Dermis microvascular lymphatic vessel endothelial cell (primary cell): Measurements from ENCODE around the gene LFNG. TPM values are rescaled to one million over a fixed set of nuclear protein-coding genes. Genes with fewer than 3 reads are reported as not detected.

Source experiments
- DNase-seq, 2 donors: peaks; one replicate each; pipeline versions ENCODE4 v3.0.0 to v3.0.0-alpha.2; 2010; ENCODE audit warnings: low read depth in 2 of 2
- total RNA-seq: library from RNA; depleted of rRNA; stranded (reverse); fragments of >200 nt; gene quantifications from 2 replicates; pipeline ENCODE4 v1.2.1, GENCODE V29; 2014

The LFNG gene
- total RNA-seq, 1 donor from 2014 or later = 19.5 TPM

DNA sequence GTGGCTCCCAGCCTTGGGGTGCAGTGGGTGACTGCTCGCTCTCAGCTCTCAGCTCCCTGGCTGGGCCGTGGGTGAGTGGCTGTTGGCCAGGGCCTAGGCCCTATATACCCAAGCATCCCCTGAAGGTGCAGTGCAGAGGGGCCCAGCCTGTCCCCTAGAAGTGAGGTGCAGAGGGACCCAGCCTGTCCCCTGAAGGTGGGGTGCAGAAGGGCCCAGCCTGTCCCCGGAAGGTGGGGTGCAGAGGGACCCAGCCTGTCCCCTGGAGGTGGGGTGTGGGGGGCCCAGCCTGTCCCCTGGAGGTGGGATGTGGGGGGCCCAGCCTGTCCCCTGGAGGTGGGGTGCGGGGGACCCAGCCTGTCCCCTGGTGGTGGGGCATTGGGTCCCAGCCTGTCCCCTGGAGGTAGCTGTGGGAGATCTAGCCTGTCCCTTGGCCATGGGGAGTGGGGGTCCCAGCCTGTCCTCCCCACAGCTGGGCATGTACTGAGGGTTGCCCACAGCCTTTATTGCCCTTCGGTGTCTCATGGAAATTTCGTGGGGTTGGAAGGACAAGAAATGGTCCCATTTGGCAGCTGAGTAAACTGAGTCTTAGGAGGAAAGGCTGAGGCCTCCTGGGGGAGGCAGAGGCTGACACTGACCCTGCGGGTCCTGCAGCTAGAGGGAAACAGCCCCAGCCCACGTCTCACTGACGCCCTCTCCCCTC, 17.5 kb upstream of the LFNG start:
- no peak for DNase-seq

DNA sequence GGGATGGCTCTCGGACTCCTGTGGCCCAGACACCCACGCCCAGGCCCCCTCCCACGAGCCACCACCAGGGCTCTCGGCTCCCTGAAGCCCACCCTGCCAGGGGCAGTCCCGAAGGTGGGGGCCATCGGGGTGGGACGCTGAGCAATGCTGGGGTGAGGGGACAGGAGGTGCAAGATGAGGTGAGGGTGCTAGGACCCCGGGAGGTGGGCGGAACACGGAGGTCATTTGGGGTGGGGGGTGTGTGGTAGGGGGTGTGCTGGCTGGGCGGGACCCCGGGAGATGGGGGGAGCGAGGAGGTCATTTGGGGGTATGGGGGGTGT, 17.0 kb upstream of the LFNG start:
- DNase-seq = no peak

DNA sequence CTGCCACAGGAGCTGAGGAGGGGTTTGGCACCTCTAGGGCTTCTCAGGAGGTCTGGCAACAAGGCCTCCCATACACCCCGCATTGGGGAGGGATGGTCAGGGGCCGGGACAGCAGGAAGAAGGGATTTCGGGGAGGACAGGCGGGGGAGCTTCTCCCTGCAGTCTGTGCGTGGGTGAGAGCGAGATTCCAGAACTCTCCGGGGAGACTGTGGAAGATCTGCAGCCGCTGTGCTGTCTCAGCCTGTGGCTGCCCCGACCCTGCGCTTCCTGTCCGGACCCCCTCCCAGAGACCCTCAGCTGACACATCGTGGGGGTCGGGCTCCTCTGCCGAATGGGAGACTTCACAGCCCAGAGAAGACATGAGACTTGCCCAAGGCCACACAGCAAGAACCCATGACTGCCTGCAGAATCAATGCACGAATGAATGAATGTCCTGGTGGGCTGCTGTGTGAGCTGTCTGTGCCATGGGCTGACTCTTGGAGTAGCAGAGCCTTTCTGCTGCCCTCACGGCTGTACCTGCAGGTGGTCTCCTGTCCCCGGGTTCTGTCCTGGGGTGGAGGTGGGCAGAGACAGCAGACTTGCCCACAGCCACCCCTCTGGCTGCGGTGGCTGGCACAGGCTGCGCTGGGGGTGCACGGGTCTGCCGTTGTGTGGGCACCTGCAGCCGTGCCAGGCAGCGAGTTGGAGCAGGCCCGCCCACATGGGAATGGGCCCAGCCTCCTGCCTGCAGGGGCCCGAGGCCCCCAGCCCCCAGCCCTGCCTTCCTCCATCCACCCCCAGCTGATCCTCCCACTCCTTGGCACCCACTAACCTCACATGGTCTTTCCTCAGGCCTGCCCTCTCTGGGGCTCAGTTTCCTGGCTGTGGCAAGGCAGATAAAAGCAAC, 16.3 kb upstream of the LFNG start:
- DNase-seq = no peak

DNA sequence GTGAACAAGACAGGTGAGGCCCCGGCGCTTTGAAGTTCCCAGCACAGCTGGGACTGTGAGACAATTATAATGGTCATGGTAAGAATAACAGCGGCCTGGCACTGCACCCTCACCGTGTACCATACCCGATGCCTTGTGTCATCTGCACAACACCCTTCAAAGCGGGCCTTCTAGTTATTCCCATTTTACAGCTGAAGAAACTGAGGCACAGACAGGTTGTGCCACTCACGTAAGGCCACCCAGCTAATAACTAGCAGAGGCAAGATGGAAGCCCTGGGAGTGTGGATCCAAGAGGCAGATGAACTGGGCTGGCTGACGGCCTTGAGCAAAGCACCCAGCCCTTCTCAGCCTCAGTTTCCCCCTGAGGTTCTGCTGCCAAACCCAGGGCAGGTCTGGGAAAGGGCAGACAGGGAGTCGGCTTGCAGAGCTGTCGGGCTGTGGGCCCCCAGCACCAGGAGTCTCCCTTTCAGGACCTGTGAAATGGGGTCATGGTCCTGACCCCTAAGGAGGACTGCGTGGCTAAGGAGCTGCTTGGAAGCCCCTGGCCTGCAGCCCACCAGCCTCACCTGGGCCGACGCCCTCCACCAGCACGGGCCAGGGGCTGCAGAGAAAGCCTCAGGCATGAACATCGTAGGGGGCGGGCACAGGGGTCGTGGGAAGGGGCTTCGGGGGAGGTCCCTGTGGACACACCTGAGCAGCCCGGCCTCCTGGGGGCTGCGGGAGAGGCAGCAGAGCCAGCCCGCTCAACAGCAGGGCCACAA, 15.3 kb upstream of the LFNG start:
- no peak for DNase-seq

DNA sequence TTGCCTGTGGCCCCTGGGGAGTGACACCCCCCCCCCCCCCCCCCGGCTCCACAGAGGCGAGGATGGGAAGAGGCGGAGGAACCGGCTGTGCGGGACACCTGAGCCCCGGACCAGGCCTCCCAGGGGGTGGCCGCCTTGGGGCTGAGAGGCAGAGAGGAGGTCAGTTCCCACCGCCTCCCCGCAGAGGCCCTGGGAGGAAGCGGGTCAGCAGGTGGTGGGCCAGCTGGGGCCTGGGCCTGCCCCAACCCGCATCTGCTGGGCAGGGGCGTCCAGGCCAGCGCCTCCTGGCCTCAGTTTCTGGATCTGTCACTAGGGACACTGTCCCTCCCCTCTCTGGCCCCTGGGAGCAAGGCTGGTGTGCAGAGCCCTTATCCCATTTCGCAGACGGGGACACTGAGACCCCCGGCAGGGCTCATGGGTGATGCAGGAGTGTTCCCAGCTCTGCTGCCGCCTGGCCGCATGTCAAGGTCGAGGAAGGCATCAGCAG, 14.6 kb upstream of the LFNG start:
- DNase-seq = no peak

DNA sequence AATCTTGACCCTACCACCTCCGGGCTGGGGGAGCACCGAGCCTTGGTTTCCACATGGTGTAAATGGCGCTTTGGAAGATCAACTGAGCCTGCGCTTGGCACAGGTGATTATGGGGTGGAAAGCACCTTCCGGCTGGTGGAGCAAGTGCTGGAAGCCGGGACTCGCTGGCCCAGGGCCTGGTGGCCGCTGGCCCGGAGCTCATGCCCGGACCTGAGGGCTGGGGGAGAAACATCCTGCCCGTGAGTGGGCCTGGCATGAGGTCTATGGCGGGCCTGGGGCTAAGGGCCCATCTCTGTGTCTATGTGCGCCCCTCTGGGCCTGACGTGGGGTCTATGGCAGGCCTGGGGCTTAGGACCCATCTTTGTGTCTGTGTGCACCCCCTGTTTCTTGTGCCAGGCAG, 14.2 kb upstream of the LFNG start:
- DNase-seq = no peak

DNA sequence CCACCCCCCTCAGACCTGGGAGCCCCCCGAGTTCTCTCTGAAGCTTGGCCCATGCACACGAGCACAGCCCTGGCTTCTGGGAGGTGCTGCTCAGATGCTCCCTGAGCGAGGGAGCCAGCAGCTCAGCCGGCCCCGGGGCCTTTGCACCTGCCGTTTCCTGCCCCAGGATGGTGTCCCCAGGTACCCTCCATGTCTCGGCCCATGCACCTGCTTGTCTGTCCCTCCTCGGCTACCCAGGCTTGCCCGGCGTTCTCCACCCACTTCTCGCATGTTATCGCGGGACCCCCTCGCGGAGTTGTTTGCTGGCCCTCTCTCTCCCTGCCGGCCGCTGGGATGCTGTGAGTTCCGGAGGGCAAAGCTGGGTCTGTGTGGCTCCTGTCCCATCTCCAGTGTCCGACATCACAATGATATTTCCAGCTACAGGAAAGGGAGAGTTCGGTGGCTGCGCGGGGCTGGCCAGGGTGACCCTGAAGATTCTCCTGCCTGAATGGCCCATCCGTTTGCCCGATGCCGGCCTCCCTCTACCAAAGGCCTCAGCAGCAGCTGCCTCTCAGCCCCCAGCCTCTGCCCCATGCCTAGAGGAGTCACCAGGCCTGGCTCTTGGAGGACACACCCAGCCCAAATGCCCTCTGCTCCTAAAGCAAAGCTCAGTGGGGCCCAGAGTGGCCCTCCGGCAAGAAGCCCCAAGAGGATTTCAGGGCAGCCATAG, 12.2 kb upstream of the LFNG start:
- no peak for DNase-seq

DNA sequence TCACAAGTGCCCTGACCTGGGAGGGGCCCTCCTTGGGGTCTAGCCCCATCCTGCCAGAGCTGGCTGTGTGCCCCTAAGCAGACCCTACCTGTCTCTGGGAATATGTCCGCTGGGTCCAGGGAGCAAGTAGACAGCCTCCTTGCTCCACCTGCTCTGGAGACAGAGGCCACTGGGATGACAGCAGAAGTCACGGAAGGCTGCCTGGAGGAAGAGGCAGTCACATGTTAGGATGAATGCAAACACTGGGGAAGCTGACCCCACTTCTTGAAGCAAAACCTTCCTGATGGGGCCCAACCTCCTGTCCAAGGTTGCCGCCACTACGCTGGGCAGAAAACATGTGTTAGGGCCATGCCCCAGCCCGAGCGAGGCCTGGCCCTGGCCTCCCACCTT, 11.7 kb upstream of the LFNG start:
- DNase-seq = no peak

DNA sequence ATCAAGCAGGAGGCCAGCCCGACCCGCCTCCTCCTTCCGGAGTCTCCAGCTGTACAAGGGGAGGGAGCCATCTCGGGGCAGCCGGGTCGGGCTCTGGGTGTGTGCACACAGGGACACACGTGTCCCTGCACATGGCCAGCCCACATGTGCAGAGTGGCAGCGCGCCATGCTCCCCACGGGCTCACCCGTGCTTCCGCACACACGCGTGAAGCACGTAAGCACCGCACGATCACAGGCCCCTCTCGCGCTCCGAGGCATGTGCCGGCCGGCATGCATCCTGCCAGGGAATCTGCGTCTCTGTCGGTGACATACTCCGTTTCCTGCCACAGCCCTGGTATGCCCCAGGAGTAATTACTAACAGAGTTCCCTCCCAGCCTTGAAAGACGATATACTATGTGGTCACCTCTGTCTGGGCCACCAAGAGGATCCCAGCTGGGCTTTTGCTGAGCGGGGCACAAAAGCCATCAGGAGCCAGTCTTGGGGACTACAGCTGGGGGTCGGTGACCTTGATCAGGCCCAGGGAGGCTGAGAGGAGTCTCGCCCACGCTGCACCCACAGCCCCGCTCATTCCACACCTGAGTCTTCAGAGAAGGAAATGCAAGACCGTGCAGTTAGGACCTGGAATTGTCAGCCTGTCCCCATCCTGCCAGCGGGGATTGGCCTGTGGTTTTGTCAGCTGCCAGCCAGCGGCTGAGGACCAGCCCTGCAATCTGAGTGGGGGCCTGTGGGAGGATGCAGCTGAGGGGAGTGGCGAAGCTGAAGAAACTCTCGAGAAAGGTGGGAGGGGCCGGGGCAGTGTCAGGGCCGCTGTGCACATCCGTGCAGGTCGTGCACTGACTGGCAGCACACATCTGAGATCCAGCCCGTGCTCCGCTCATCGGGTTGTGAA, 11.0 kb upstream of the LFNG start:
- peak in 1 of 2 donors; percentile 51 for DNase-seq

DNA sequence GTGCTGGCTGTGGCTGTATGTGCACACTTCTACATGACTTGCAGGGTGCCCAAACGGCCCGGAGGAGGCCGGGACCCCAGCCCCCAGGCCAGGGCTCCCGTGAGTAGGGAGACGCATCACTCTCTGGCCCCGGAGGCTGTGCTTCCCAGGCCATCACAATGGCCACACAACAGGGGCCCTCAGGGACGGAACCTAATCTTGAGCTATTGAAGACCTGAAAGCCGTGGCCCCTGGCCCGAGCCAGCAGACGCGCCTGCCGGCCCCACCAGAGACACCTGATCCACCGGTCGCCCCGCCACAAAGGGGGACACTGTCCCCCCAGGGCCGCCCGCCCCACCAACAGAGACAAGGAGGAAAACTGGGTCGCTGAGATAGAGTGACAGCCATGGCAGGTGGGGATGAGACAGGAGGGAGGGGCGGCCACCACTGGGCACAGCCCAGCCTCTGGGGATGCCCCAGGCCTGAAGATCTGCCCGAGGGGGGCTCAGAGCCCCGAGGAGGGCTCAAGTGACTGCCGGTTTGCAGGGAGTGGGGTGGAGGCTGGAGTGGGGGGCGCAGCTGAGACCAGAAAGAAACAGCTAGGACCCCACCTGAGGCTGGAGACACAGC, 10.2 kb upstream of the LFNG start:
- no peak for DNase-seq

DNA sequence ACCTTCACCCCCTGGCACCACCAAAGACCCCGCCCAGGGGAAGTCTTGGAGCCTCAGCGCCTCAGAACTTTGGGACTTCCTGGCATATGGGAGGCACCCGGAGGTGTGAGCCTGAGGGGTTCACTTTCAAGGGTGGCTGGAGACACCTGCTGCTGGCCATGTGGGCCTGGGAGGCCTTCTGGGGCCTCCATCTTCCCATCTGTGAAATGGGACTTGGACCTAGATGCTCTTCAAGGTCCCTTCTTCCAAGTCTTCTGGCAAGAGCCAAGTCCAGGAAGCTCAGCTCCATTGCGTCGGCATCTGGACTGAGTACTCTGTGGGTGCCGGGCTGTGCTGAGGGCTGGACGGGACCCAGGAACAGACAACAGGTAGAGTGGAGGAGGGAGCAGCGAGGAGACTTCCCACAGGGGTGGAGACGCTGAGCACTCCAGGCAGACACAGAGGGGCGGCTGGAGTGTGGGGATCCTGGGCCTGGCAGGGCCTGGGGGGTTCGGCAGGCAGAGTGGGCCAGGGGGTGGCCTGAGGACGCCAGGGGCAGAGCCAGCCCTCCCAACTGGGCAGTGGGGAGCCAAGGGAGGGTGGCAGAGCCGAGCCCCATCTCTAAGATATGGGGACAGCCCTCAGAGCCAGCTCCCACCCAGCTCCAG, 9.3 kb upstream of the LFNG start:
- DNase-seq = no peak

DNA sequence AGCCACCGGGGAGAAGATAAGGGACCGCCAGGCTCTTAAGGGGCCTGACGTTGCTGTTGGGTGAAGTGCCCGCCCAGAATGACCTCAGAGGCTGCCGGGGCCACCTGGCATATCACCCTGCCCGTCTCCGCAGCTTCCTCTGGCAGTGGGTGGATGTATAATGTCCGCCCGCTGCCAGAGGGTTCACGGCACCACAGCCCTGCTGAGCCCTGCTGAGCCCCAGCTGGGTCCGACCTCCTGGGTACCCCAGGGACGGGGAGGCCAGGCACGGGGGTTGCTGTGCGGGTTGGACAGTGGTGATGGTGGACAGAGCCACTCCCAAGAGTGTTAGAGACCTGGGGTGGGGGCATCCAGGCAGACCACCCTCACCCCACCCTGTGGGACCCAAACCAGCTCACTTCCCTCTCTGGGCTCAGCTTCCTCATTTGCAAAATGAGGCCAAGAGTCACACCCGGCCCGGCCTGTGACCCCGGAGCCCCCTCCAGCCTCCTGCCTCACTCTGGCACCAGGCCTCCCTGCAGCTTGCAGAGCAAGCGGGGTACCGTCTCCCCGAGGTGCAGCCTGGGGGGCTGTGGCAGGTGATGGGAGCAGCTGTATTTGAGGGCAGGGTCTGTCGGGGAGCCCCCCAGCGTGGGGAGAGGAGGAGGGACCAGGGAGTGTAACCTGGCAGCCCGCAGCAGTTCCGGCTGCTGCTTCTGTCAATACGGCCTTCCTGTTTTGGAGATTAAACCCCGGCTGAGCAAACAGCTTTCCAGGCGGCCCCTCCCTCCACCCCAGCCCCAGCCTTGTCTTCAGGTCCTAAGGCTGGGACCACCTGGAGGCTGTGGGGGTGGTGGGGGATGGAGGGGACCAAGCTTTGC, 8.4 kb upstream of the LFNG start:
- peak; percentile 25 to 65 for DNase-seq

DNA sequence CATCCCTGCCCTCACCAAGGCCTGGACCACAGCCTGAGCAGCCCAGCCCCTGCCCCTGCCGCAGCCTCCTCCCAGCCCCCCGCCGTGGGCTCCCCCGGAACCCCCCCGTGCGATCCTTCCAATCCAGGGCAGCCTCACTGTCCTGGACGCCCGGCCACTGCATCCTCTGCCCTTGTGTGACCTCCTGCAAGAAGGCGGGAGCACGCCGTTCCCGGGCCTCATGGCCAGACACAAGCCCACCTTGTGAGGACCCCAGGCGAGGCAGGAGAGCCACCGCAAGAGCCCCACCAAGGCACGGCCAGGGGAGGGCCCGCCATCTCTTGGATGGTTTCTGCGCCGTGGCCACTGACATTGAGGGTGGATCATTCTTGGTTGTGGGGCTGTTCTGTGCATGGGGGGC, 7.8 kb upstream of the LFNG start:
- no peak for DNase-seq

DNA sequence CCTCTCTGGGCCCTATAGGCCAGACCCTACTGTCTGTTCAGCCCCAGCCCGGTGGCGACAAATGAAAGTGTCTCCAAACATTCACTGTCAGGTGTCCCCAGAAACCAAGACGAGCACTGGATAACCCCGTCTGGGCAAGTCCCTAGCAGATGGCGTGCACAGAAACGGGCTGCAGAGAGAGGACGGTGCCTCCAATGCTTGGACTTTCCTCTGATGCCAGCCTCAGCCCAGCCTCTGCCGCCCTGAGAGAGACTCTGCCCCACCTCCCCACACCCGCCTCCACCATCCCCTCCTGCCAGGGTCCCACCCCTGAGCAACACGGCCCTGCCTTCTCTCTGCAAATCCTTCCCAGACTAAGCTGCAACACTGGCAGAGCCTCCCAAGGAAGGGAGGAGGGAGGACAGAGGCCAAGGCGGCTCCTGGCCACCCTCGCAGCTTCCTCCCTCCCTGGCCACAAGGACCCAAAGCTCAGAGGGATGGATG, 7.4 kb upstream of the LFNG start:
- DNase-seq = no peak

DNA sequence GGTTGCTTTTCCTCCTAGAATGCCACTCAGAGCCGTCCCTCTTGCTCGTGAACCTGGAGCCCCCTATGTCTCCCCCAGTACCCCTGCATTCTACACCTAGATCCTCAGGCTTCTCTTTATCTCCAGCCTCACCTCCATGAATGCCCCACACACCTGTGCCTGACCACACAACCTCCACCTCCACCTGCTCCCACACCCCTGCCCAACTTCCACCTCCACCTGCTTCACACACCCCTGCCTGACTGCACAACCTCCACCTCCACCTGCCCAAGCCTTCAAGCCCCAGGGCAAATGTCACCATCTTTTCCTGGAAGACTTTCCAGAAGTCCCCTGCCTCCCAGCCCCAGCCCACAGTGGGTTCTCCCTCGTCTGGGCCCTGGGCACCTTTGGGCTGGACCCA, 6.9 kb upstream of the LFNG start:
- no peak for DNase-seq

DNA sequence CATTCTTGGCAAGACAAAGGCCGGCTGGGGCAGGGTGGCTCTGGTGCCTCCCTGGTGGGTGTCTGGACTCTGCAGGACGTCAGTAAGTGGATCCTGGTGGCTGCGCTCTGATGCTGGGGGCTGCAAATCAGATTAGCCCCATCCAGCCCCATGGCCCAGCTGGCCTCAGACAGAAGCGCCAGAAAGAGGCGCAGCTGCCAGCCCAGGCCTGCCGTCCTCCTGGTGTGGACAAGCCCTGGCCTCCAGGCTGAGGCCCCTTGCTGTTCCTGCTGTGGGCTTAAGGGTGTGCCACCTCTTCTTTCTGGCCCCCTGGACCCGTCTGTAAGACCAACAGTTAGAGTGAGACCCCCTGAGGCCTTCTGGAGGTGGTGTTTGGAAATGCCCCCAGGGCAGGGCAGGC, 5.9 kb upstream of the LFNG start:
- no peak for DNase-seq

DNA sequence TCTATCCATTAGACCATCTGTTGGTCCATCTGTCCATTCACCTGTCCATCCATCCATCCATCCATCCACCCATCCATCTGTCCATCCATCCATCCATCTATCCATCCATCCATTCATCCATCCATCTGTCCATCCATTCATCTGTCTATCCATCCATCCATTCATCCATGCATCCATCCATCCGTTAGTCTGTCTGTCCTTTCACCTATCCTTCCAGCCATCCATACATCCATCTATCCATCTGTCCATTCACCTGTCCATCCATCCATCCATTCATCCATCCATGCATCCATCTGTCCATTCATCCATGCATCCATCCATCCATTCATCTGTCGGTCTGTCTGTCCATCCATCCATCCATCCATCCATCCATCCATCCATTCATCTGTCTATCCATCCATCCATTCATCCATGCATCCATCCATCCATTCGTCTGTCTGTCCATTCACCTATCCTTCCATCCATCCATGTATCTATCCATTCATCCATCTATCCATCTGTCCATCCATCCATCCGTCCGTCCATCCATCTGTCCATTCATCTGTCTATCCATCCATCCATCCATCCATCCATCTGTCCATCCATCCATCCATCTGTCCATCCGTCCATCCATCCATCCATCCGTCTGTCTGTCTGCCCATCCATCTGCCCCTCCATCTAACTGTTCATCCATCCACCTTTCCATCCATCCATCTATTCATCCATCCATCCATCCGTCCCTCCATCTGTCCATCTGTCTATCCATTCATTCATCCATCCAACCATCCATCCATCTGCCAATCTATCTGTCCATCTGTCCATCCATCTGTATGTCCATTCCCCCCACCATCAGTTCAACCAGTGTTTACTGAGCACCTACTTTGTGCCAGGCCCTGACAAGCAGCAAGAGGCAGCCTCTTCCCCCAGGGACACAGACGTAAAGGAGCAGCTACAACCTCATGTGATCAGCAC, 4.8 kb upstream of the LFNG start:
- DNase-seq = no peak
